ENCODE results near the gene PCDH15. TPM values are rescaled to one million over a fixed set of nuclear protein-coding genes. Genes with fewer than 3 reads are reported as not detected.

Gene PCDH15
- total RNA-seq, 1 experiment from 2014 or later = not detected

GRCh38 chr10:54501929-54502328 lies 299.1 kb downstream of the PCDH15 start:
- no peaks in the 10 kb centered on the region for H3K27me3 ChIP-seq (replicated peaks; ENCODE audit: insufficient read depth, low read depth, low read length, poor library complexity)
- CTCF ChIA-PET = no interaction called here
- BruUV-seq (replicated peaks) = no TSS peak
- H3K4me1 ChIP-seq (ENCODE audit: insufficient read depth, low read length, poor library complexity, severe bottlenecking) = no peaks in the 10 kb centered on the region
- TF ChIP-seq CTCF (conservative IDR thresholded peaks at IDR 0.05; ENCODE audit: low read depth, low read length) = no peak
- no peak for TF ChIP-seq EZH2 (IDR thresholded peaks at IDR 0.05; ENCODE audit: borderline replicate concordance, low read depth, low read length, poor library complexity, severe bottlenecking)
- peaks cover 15% of the 10 kb centered on the region for H3K9me3 ChIP-seq (ENCODE audit: low read depth, low read length, poor library complexity, severe bottlenecking)
- POLR2A ChIA-PET (ENCODE audit: low non-redundant PET) = no interaction called here
- no peak for DNase-seq (ENCODE audit: low spot score)
- H3K4me3 ChIP-seq (ENCODE audit: low read depth, low read length, poor library complexity, severe bottlenecking) = no peak overlapping the region
- H3K27ac ChIP-seq (ENCODE audit: low read depth, low read length, poor library complexity, severe bottlenecking) = no peak overlapping the region
- intact Hi-C loops (cut with micrococcal nuclease; ENCODE audit: unreplicated experiment) = no loop called here
- no peaks in the 10 kb centered on the region for H3K36me3 ChIP-seq (ENCODE audit: insufficient read depth, low read length, poor library complexity, severe bottlenecking)

- ChIA-PET POLR2A (ENCODE audit: low non-redundant PET) (no interaction called here), CTCF (no interaction called here)
- Histone ChIP-seq H3K36me3 (ENCODE audit: insufficient read depth, low read length, poor library complexity, severe bottlenecking) (no peaks in the 10 kb centered on the region), H3K27ac (ENCODE audit: low read depth, low read length, poor library complexity, severe bottlenecking) (no peak overlapping the region), H3K4me3 (ENCODE audit: low read depth, low read length, poor library complexity, severe bottlenecking) (no peak overlapping the region), H3K4me1 (ENCODE audit: insufficient read depth, low read length, poor library complexity, severe bottlenecking) (no peaks in the 10 kb centered on the region), H3K9me3 (ENCODE audit: low read depth, low read length, poor library complexity, severe bottlenecking) (peaks cover 12% of the 10 kb centered on the region), H3K27me3 (replicated peaks; ENCODE audit: insufficient read depth, low read depth, low read length, poor library complexity) (no peaks in the 10 kb centered on the region)
- TF ChIP-seq EZH2 (IDR thresholded peaks at IDR 0.05; ENCODE audit: borderline replicate concordance, low read depth, low read length, poor library complexity, severe bottlenecking) (no peak), CTCF (conservative IDR thresholded peaks at IDR 0.05; ENCODE audit: low read depth, low read length) (no peak)
- no TSS peak for BruUV-seq (replicated peaks)
- DNase-seq (ENCODE audit: low spot score) = no peak
- intact Hi-C loops (cut with micrococcal nuclease; ENCODE audit: unreplicated experiment) = no loop called here
These were observed 304.2 kb downstream of the PCDH15 start for GRCh38 chr10:54496852-54497251.

- TF ChIP-seq CTCF (conservative IDR thresholded peaks at IDR 0.05; ENCODE audit: low read depth, low read length) = no peak
- TF ChIP-seq EZH2 (IDR thresholded peaks at IDR 0.05; ENCODE audit: borderline replicate concordance, low read depth, low read length, poor library complexity, severe bottlenecking) = no peak
- no TSS peak for BruUV-seq (replicated peaks)
- Histone ChIP-seq H3K9me3 (ENCODE audit: low read depth, low read length, poor library complexity, severe bottlenecking) (peaks cover 38% of the 10 kb centered on the region), H3K27me3 (replicated peaks; ENCODE audit: insufficient read depth, low read depth, low read length, poor library complexity) (no peaks in the 10 kb centered on the region), H3K4me1 (ENCODE audit: insufficient read depth, low read length, poor library complexity, severe bottlenecking) (no peaks in the 10 kb centered on the region), H3K36me3 (ENCODE audit: insufficient read depth, low read length, poor library complexity, severe bottlenecking) (no peaks in the 10 kb centered on the region), H3K4me3 (ENCODE audit: low read depth, low read length, poor library complexity, severe bottlenecking) (no peak overlapping the region), H3K27ac (ENCODE audit: low read depth, low read length, poor library complexity, severe bottlenecking) (no peak overlapping the region)
- CTCF ChIA-PET = no interaction called here
- intact Hi-C loops (cut with micrococcal nuclease; ENCODE audit: unreplicated experiment) = no loop called here
- no peak for DNase-seq (ENCODE audit: low spot score)
- POLR2A ChIA-PET (ENCODE audit: low non-redundant PET) = no interaction called here
These were observed 313.3 kb downstream of the PCDH15 start for GRCh38 chr10:54487743-54488142.

Measured in A673 (cell line).